ENCODE data around the gene MMEL1.
"Not testable (repeated sequence)": the region's sequence is repeated elsewhere in the genome, so short reads cannot be mapped to it uniquely, and the experiment has no call there.

Gene MMEL1

GRCh38 chr1:2569060-2569459 lies 63.8 kb downstream of the MMEL1 start:
- H3K27me3 Mint-ChIP-seq: no peaks in the 10 kb centered on the region
- peaks cover 14% of the 10 kb centered on the region for H3K9me3 Mint-ChIP-seq
- H3K4me3 Mint-ChIP-seq: no peak overlapping the region
- no peak overlapping the region for H3K27ac Mint-ChIP-seq
- H3K36me3 Mint-ChIP-seq: peaks cover 12% of the 10 kb centered on the region
- peaks cover 44% of the 10 kb centered on the region for H3K4me1 Mint-ChIP-seq
- no peak for ATAC-seq

- not testable (repeated sequence) for H3K27me3 Mint-ChIP-seq, H3K27ac Mint-ChIP-seq, H3K9me3 Mint-ChIP-seq, H3K4me3 Mint-ChIP-seq, H3K36me3 Mint-ChIP-seq
- peak; percentile 50 for ATAC-seq
- H3K4me1 Mint-ChIP-seq: peaks cover 42% of the 10 kb centered on the region
Measured at GRCh38 chr1:2568187-2568816, 64.5 kb downstream of the MMEL1 start.

GRCh38 chr1:2567083-2567679 lies 65.6 kb downstream of the MMEL1 start:
- ATAC-seq: no peak
- Mint-ChIP-seq H3K4me3 (peak overlapping the region; percentile 12), H3K4me1 (peaks cover 41% of the 10 kb centered on the region), H3K27me3 (no peaks in the 10 kb centered on the region), H3K36me3 (peaks cover 12% of the 10 kb centered on the region), H3K27ac (no peak overlapping the region), H3K9me3 (no peaks in the 10 kb centered on the region)

- peak overlapping the region; percentile 22 for H3K27ac Mint-ChIP-seq
- no peaks in the 10 kb centered on the region for H3K9me3 Mint-ChIP-seq
- H3K4me1 Mint-ChIP-seq: peaks cover 47% of the 10 kb centered on the region
- H3K36me3 Mint-ChIP-seq: peaks cover 17% of the 10 kb centered on the region
- peak; percentile 18 for ATAC-seq
- no peaks in the 10 kb centered on the region for H3K27me3 Mint-ChIP-seq
- H3K4me3 Mint-ChIP-seq: no peak overlapping the region
Measured at GRCh38 chr1:2566101-2567045, 66.4 kb downstream of the MMEL1 start.

GRCh38 chr1:2564815-2565374 lies 67.9 kb downstream of the MMEL1 start:
- peaks cover 30% of the 10 kb centered on the region for H3K36me3 Mint-ChIP-seq
- ATAC-seq: no peak
- peak overlapping the region; percentile 3 for H3K4me3 Mint-ChIP-seq
- no peaks in the 10 kb centered on the region for H3K27me3 Mint-ChIP-seq
- no peaks in the 10 kb centered on the region for H3K9me3 Mint-ChIP-seq
- H3K27ac Mint-ChIP-seq: no peak overlapping the region
- H3K4me1 Mint-ChIP-seq: peaks cover 58% of the 10 kb centered on the region

GRCh38 chr1:2564006-2564814 lies 68.6 kb downstream of the MMEL1 start:
- Mint-ChIP-seq H3K36me3 (peaks cover 35% of the 10 kb centered on the region), H3K9me3 (no peaks in the 10 kb centered on the region), H3K27ac (peak overlapping the region; percentile 17), H3K4me3 (no peak overlapping the region), H3K27me3 (no peaks in the 10 kb centered on the region), H3K4me1 (peaks cover 58% of the 10 kb centered on the region)
- no peak for ATAC-seq

- ATAC-seq: no peak
- no peak overlapping the region for H3K4me3 Mint-ChIP-seq
- H3K36me3 Mint-ChIP-seq: peaks cover 43% of the 10 kb centered on the region
- peaks cover 67% of the 10 kb centered on the region for H3K4me1 Mint-ChIP-seq
- no peaks in the 10 kb centered on the region for H3K27me3 Mint-ChIP-seq
- H3K27ac Mint-ChIP-seq: no peak overlapping the region
- no peaks in the 10 kb centered on the region for H3K9me3 Mint-ChIP-seq
Measured at GRCh38 chr1:2563205-2563604, 69.6 kb downstream of the MMEL1 start.

GRCh38 chr1:2561898-2562895 lies 70.6 kb downstream of the MMEL1 start:
- peaks cover 51% of the 10 kb centered on the region for H3K36me3 Mint-ChIP-seq
- H3K4me3 Mint-ChIP-seq: no peak overlapping the region
- H3K4me1 Mint-ChIP-seq: peaks cover 71% of the 10 kb centered on the region

GRCh38 chr1:2561446-2561845 lies 71.4 kb downstream of the MMEL1 start:
- no peaks in the 10 kb centered on the region for H3K9me3 Mint-ChIP-seq
- H3K4me3 Mint-ChIP-seq: peak overlapping the region; percentile 7
- no peaks in the 10 kb centered on the region for H3K27me3 Mint-ChIP-seq
- peaks cover 56% of the 10 kb centered on the region for H3K36me3 Mint-ChIP-seq
- ATAC-seq: no peak
- H3K4me1 Mint-ChIP-seq: peaks cover 70% of the 10 kb centered on the region
- H3K27ac Mint-ChIP-seq: peak overlapping the region; percentile 75

More at GRCh38 chr1:2561898-2562895, 70.6 kb downstream of the MMEL1 start:
- no peak overlapping the region for H3K27ac Mint-ChIP-seq
- no peaks in the 10 kb centered on the region for H3K9me3 Mint-ChIP-seq
- no peaks in the 10 kb centered on the region for H3K27me3 Mint-ChIP-seq
- ATAC-seq: peak; percentile 32

- peaks cover 57% of the 10 kb centered on the region for H3K36me3 Mint-ChIP-seq
- no peaks in the 10 kb centered on the region for H3K27me3 Mint-ChIP-seq
- ATAC-seq: no peak
- H3K9me3 Mint-ChIP-seq: no peaks in the 10 kb centered on the region
- peaks cover 68% of the 10 kb centered on the region for H3K4me1 Mint-ChIP-seq
- no peak overlapping the region for H3K4me3 Mint-ChIP-seq
- peak overlapping the region; percentile 75 for H3K27ac Mint-ChIP-seq
Measured at GRCh38 chr1:2560299-2561073, 72.3 kb downstream of the MMEL1 start.

GRCh38 chr1:2559509-2560298 lies 73.1 kb downstream of the MMEL1 start:
- Mint-ChIP-seq H3K9me3 (no peaks in the 10 kb centered on the region), H3K27me3 (no peaks in the 10 kb centered on the region), H3K4me1 (peaks cover 68% of the 10 kb centered on the region), H3K4me3 (peak overlapping the region; percentile 18), H3K36me3 (peaks cover 54% of the 10 kb centered on the region), H3K27ac (peak overlapping the region; percentile 35)
- no peak for ATAC-seq

- H3K36me3 Mint-ChIP-seq: peaks cover 55% of the 10 kb centered on the region
- ATAC-seq: no peak
- peaks cover 68% of the 10 kb centered on the region for H3K4me1 Mint-ChIP-seq
- no peaks in the 10 kb centered on the region for H3K9me3 Mint-ChIP-seq
- H3K4me3 Mint-ChIP-seq: peak overlapping the region; percentile 79
- H3K27me3 Mint-ChIP-seq: no peaks in the 10 kb centered on the region
- peak overlapping the region; percentile 99 for H3K27ac Mint-ChIP-seq
Measured at GRCh38 chr1:2558861-2559260, 74.0 kb downstream of the MMEL1 start.
